GM13977 (cell line): ENCODE data around the gene TAF12.

Experiments used
- DNase-seq: peaks from one replicate; pipeline ENCODE4 v3.0.0; 2012; ENCODE audit warnings: low spot score
- CTCF ChIP-seq: IDR thresholded peaks from 2 replicates; pipeline ENCODE4 v1.5.1; 2012; ENCODE audit warnings: mild to moderate bottlenecking, control low read depth; ENCODE audit not compliant: insufficient read depth; ENCODE audit errors: extremely low read depth, missing control alignments
- in situ Hi-C: fragments of 300-500 bp; cut with MboI; formaldehyde crosslinking; loops from one replicate; pipeline ENCODE4 v1.12.0; 2022; ENCODE audit warnings: low sequenced_read_pairs, low pct_unique_long_range_greater_than_20kb, mixed read lengths, inconsistent platforms; ENCODE audit not compliant: unreplicated experiment

TAF12 gene

GRCh38 chr1:28640766-28641165, 2.1 kb downstream of the TAF12 start:
- in situ Hi-C loops: loop anchor here (10.0 kb wide), 1 partner anchor 234 kb away; no protein-coding TSS in a partner anchor
- TF ChIP-seq CTCF: peak; percentile 47
- DNase-seq: no peak

- no peak for TF ChIP-seq CTCF
- in situ Hi-C loops: no loop called here
Observed at GRCh38 chr1:28632560-28632959, 10.3 kb downstream of the TAF12 start.

GRCh38 chr1:28631713-28632112, 11.2 kb downstream of the TAF12 start:
- peak; percentile 42 for DNase-seq
- in situ Hi-C loops: no loop called here
- TF ChIP-seq CTCF: no peak

More at GRCh38 chr1:28632560-28632959, 10.3 kb downstream of the TAF12 start:
- DNase-seq: no peak

- DNase-seq: no peak
- in situ Hi-C loops: loop anchor here (25.0 kb wide), 1 partner anchor 201 kb away; no protein-coding TSS in a partner anchor
- TF ChIP-seq CTCF: no peak
Observed at GRCh38 chr1:28613175-28613574, 29.7 kb downstream of the TAF12 start.

- in situ Hi-C loops: loop anchor here (10.0 to 25.0 kb wide), 2 partner anchors 92 to 194 kb away; no protein-coding TSS in a partner anchor
- no peak for DNase-seq
- no peak for TF ChIP-seq CTCF
Observed at GRCh38 chr1:28606771-28607170, 36.1 kb downstream of the TAF12 start.

GRCh38 chr1:28604962-28605361, 37.9 kb downstream of the TAF12 start:
- DNase-seq: no peak
- in situ Hi-C loops: loop anchor here (10.0 to 25.0 kb wide), 2 partner anchors 90 to 193 kb away; no protein-coding TSS in a partner anchor
- TF ChIP-seq CTCF: no peak
